K562 (cell line): ENCODE measurements around the gene HLCS. TPM values are rescaled to one million over a fixed set of nuclear protein-coding genes. Genes with fewer than 3 reads are reported as not detected.

ENCODE experiments used
- BCL6 ChIP-seq: fragments of 250-450 bp; sonication (Bioruptor Pico); IDR thresholded peaks from 2 replicates; pipeline ENCODE4 v1.4.0; 2020
- HOMEZ ChIP-seq: fragments of 250-450 bp; sonication (Bioruptor Pico); IDR thresholded peaks from 2 replicates; pipeline ENCODE4 v1.4.0; 2020; ENCODE audit warnings: mild to moderate bottlenecking, moderate library complexity
- JUN ChIP-seq, 2 experiments: sonication (generic) in 1 of 2; formaldehyde crosslinking in 1 of 2; IDR thresholded peaks; 2 replicates each; pipeline versions ENCODE4 v1.6.1 to v1.8.0; 2012 to 2022; ENCODE audit warnings: borderline replicate concordance in 2 of 2, mild to moderate bottlenecking in 2 of 2, improper control_type of control experiment in 1 of 2, low read depth in 1 of 2, low read length in 1 of 2, missing genetic modification reagents in 1 of 2
- KDM2B ChIP-seq: fragments of 250-450 bp; sonication (Bioruptor Pico); IDR thresholded peaks from 2 replicates; pipeline ENCODE4 v1.8.0; 2021; ENCODE audit warnings: mild to moderate bottlenecking, moderate library complexity
- KLF16 ChIP-seq: IDR thresholded peaks from 2 replicates; pipeline ENCODE4 v1.6.1; 2016; ENCODE audit warnings: antibody characterized with exemption
- MYBL2 ChIP-seq, 2 experiments: fragments of 450-650 bp in 1 of 2; sonication (generic) in 1 of 2; formaldehyde crosslinking in 1 of 2; IDR thresholded peaks; 2 replicates each; pipeline versions ENCODE4 v1.6.1 to v1.8.1; 2017 to 2022; ENCODE audit warnings: borderline replicate concordance in 1 of 2, inconsistent platforms in 1 of 2, low read depth in 1 of 2, mild to moderate bottlenecking in 1 of 2, missing genetic modification reagents in 1 of 2, moderate library complexity in 1 of 2
- POLR2AphosphoS5 ChIP-seq: IDR thresholded peaks from 2 replicates; pipeline ENCODE4 v1.6.1; 2011; ENCODE audit warnings: mild to moderate bottlenecking, low read depth, low read length, moderate library complexity; ENCODE audit not compliant: control insufficient read depth, insufficient read depth
- SMAD2 ChIP-seq: fragments of 150-350 bp; IDR thresholded peaks from 2 replicates; pipeline ENCODE4 v1.6.1; 2014; ENCODE audit warnings: low read depth, mild to moderate bottlenecking, low read length
- TAF7 ChIP-seq: fragments of 450-650 bp; IDR thresholded peaks from 2 replicates; pipeline ENCODE4 v1.6.1; 2016; ENCODE audit warnings: missing genetic modification characterization, missing compliant biosample characterization
- polyA plus RNA-seq, 8 experiments: library from polyadenylated mRNA; depleted of rRNA in 4 of 8; stranded (reverse) in 5 of 8; unstranded in 3 of 8; fragments of >200 nt; fragmentation: Nextera tagmentation in 2 of 8; fragmentation: Illumina TruSeq in 1 of 8; extraction: Ambion mirVana in 2 of 8; extraction: Trizol in 1 of 8; gene quantifications; 2 replicates each; pipeline versions ENCODE4 v1.2.1 to v1.2.3, GENCODE V29; 2011 to 2014; ENCODE audit warnings: inconsistent platforms in 1 of 8, missing spikeins in 1 of 8
- total RNA-seq, 7 experiments: library from RNA; depleted of rRNA in 6 of 7; stranded (reverse); fragments of >200 nt in 6 of 7; fragmentation: Illumina TruSeq in 2 of 7; extraction: Trizol in 2 of 7; gene quantifications; 2 replicates each; pipeline versions ENCODE4 v1.2.1 to v1.2.3, GENCODE V29; 2011 to 2021; ENCODE audit warnings: low replicate concordance in 1 of 7

The HLCS gene
- total and polyA plus RNA-seq, 9 of the 15 experiments (the other 6 are each of a cell fraction or from before 2014, with no cell fraction given), result 3.0 to 21.5 (median 17.1) TPM

GRCh38 chr21:36987845-36988244, 21.4 kb upstream of the HLCS start (continued):
- TF ChIP-seq TAF7 (tag) (no peak), BCL6 (no peak), SMAD2 (no peak), KLF16 (no peak), POLR2AphosphoS5 (no peak), KDM2B (CRISPR knock-in tag) (no peak), MYBL2 (IDR thresholded peaks at IDR 0.05; ENCODE audit: low read depth) (no peak), MYBL2 (CRISPR knock-in tag; IDR thresholded peaks at IDR 0.05; ENCODE audit: borderline replicate concordance) (no peak), JUN (IDR thresholded peaks at IDR 0.05; ENCODE audit: borderline replicate concordance, low read depth, low read length) (no peak), JUN (CRISPR knock-in tag; IDR thresholded peaks at IDR 0.05; ENCODE audit: borderline replicate concordance) (no peak), HOMEZ (no peak)
